PC-3 (cell line): ENCODE data around the gene HBB.

Source experiments
- CTCF ChIP-seq: fragments of 300-600 bp; sonication (generic); conservative IDR thresholded peaks from 2 replicates; pipeline ENCODE4 v1.5.1; 2017; ENCODE audit warnings: antibody characterized with exemption, low read depth, mild to moderate bottlenecking, low read length
- EZH2 ChIP-seq: fragments of 300-600 bp; sonication (generic); IDR thresholded peaks from one replicate; pipeline ENCODE4 v1.6.1; 2017; ENCODE audit warnings: antibody characterized with exemption, mild to moderate bottlenecking, low read length; ENCODE audit not compliant: unreplicated experiment
- EZH2phosphoT487 ChIP-seq: fragments of 300-600 bp; sonication (generic); IDR thresholded peaks from 2 replicates; pipeline ENCODE4 v1.6.1; 2018; ENCODE audit warnings: mild to moderate bottlenecking, antibody characterized with exemption, low read length, borderline replicate concordance

GRCh38 chr11:5229356-5229755 is 2.5 kb upstream of the HBB start:
- TF ChIP-seq CTCF (no peak), EZH2 (no peak), EZH2phosphoT487 (no peak)
